Neural crest cell (in vitro differentiated cells): ENCODE measurements around the gene EEF1AKMT3. TPM values are rescaled to one million over a fixed set of nuclear protein-coding genes. Genes with fewer than 3 reads are reported as not detected.
A peak's percentile ranks its signal among the peaks of the same experiment; 100 is the strongest.

Source experiments
- DNase-seq: peaks from one replicate; pipeline ENCODE4 v3.0.0; 2021; ENCODE audit warnings: low read depth, mixed read lengths, low spot score
- H3K27ac Mint-ChIP-seq: one replicate; pipeline ENCODE4 v1.8.0; 2021; ENCODE audit warnings: mild to moderate bottlenecking, mixed read lengths; ENCODE audit not compliant: unreplicated experiment
- H3K27me3 Mint-ChIP-seq: 2 replicates; pipeline ENCODE4 v1.8.0; 2021; ENCODE audit warnings: low read depth, mild to moderate bottlenecking, mixed read lengths
- H3K36me3 Mint-ChIP-seq: 2 replicates; pipeline ENCODE4 v1.8.0; 2021; ENCODE audit warnings: low read depth, mild to moderate bottlenecking, mixed read lengths
- H3K4me1 Mint-ChIP-seq: 2 replicates; pipeline ENCODE4 v1.8.0; 2021; ENCODE audit warnings: mixed read lengths
- H3K4me3 Mint-ChIP-seq: one replicate; pipeline ENCODE4 v1.8.0; 2021; ENCODE audit warnings: mild to moderate bottlenecking, mixed read lengths
- H3K9me3 Mint-ChIP-seq: 2 replicates; pipeline ENCODE4 v1.8.0; 2021; ENCODE audit warnings: mixed read lengths
- total RNA-seq: library from RNA; stranded (reverse); gene quantifications from 2 replicates; pipeline ENCODE4 v1.2.1, GENCODE V29; 2021
- TF ChIP-seq, protein P1 (sequence below): fragments of 200-600 bp; sonication (generic); conservative IDR thresholded peaks from 2 replicates; pipeline ENCODE4 v1.5.0; 2021; ENCODE audit warnings: antibody characterized with exemption, mild to moderate bottlenecking

EEF1AKMT3 gene
- total RNA-seq, 1 donor from 2014 or later = 5.6 TPM

- TF ChIP-seq, protein P1, sequence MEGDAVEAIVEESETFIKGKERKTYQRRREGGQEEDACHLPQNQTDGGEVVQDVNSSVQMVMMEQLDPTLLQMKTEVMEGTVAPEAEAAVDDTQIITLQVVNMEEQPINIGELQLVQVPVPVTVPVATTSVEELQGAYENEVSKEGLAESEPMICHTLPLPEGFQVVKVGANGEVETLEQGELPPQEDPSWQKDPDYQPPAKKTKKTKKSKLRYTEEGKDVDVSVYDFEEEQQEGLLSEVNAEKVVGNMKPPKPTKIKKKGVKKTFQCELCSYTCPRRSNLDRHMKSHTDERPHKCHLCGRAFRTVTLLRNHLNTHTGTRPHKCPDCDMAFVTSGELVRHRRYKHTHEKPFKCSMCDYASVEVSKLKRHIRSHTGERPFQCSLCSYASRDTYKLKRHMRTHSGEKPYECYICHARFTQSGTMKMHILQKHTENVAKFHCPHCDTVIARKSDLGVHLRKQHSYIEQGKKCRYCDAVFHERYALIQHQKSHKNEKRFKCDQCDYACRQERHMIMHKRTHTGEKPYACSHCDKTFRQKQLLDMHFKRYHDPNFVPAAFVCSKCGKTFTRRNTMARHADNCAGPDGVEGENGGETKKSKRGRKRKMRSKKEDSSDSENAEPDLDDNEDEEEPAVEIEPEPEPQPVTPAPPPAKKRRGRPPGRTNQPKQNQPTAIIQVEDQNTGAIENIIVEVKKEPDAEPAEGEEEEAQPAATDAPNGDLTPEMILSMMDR = no peak
- H3K4me3 Mint-ChIP-seq = peak overlapping the region; percentile 43
- peak overlapping the region; percentile 1 for H3K27ac Mint-ChIP-seq
- no peak for DNase-seq
- no peaks in the 10 kb centered on the region for H3K27me3 Mint-ChIP-seq
- no peaks in the 10 kb centered on the region for H3K9me3 Mint-ChIP-seq
- H3K36me3 Mint-ChIP-seq = peaks cover 11% of the 10 kb centered on the region
- peaks cover 20% of the 10 kb centered on the region for H3K4me1 Mint-ChIP-seq
Measured at GRCh38 chr12:57779736-57780135, 7.3 kb downstream of the EEF1AKMT3 start.

DNA sequence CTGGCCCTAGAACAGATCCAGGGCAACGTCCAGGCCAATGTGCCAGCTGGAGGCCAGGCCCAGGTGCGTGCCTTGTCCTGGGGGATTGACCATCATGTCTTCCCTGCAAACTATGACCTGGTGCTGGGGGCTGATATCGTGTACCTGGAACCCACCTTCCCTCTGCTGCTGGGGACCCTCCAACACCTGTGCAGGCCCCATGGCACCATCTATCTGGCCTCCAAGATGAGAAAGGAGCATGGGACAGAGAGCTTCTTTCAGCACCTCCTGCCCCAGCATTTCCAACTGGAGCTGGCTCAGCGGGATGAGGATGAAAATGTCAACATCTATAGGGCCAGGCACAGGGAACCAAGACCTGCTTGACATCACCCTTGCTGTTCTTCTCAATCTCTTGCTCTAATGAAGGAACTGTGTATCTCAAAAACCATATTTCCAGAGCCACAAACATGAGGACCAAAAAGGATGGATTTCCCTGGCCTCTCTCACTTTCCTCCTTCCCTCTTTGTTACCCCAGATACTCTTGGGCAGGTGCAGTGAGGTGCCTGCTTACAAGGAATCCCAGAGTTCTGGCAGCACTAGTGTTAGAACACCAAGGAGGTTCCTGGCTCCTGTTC is 8.0 kb downstream of the EEF1AKMT3 start:
- no peaks in the 10 kb centered on the region for H3K9me3 Mint-ChIP-seq
- TF ChIP-seq, protein P1 = no peak
- peak overlapping the region; percentile 47 for H3K4me3 Mint-ChIP-seq
- no peaks in the 10 kb centered on the region for H3K27me3 Mint-ChIP-seq
- H3K27ac Mint-ChIP-seq = no peak overlapping the region
- H3K4me1 Mint-ChIP-seq = peaks cover 20% of the 10 kb centered on the region
- no peak for DNase-seq
- H3K36me3 Mint-ChIP-seq = peaks cover 11% of the 10 kb centered on the region

GRCh38 chr12:57781244-57781643 is 8.8 kb downstream of the EEF1AKMT3 start:
- H3K27ac Mint-ChIP-seq = no peak overlapping the region
- TF ChIP-seq, protein P1 = no peak
- H3K4me3 Mint-ChIP-seq = no peak overlapping the region
- H3K9me3 Mint-ChIP-seq = no peaks in the 10 kb centered on the region
- no peaks in the 10 kb centered on the region for H3K27me3 Mint-ChIP-seq
- peaks cover 7% of the 10 kb centered on the region for H3K36me3 Mint-ChIP-seq
- H3K4me1 Mint-ChIP-seq = peaks cover 16% of the 10 kb centered on the region
- DNase-seq = no peak

- no peak for DNase-seq
- Mint-ChIP-seq H3K4me1 (peaks cover 16% of the 10 kb centered on the region), H3K27ac (no peak overlapping the region), H3K36me3 (peaks cover 7% of the 10 kb centered on the region), H3K9me3 (no peaks in the 10 kb centered on the region), H3K4me3 (peak overlapping the region; percentile 18), H3K27me3 (no peaks in the 10 kb centered on the region)
- TF ChIP-seq, protein P1 = no peak
Measured at GRCh38 chr12:57781801-57782200, 9.4 kb downstream of the EEF1AKMT3 start.

GRCh38 chr12:57782243-57782607 is 9.8 kb downstream of the EEF1AKMT3 start:
- TF ChIP-seq, protein P1 = no peak
- Mint-ChIP-seq H3K9me3 (no peaks in the 10 kb centered on the region), H3K4me3 (peak overlapping the region; percentile 100), H3K4me1 (peaks cover 16% of the 10 kb centered on the region), H3K27me3 (no peaks in the 10 kb centered on the region), H3K36me3 (peaks cover 7% of the 10 kb centered on the region), H3K27ac (no peak overlapping the region)
- DNase-seq = no peak
